RWPE2 (cell line): ENCODE results near the gene SIAH1.

Experiments used
- ATAC-seq: fragments of 200-7000 bp; cut with Tn5 transposase; 3 replicates; pipeline ENCODE4 v1.9.1; 2021; ENCODE audit warnings: low read depth
- DNase-seq: peaks from one replicate; pipeline ENCODE4 v3.0.0-alpha.2; 2020; ENCODE audit warnings: low spot score
- H3K27ac ChIP-seq: fragments of 450-650 bp; 2 replicates; pipeline ENCODE4 v1.5.1; 2017; ENCODE audit warnings: mild to moderate bottlenecking; ENCODE audit not compliant: poor library complexity, severe bottlenecking
- H3K27me3 ChIP-seq: fragments of 250-450 bp; sonication (Bioruptor Pico); 2 replicates; pipeline ENCODE4 v1.5.1; 2021; ENCODE audit warnings: mild to moderate bottlenecking, moderate library complexity; ENCODE audit not compliant: insufficient read depth, poor library complexity, severe bottlenecking
- H3K36me3 ChIP-seq: fragments of 250-450 bp; sonication (Bioruptor Pico); 2 replicates; pipeline ENCODE4 v1.5.1; 2020; ENCODE audit warnings: low read depth, mild to moderate bottlenecking, moderate library complexity
- H3K4me1 ChIP-seq: fragments of 250-450 bp; sonication (Bioruptor Pico); 2 replicates; pipeline ENCODE4 v1.5.1; 2021; ENCODE audit warnings: mild to moderate bottlenecking, moderate library complexity; ENCODE audit not compliant: insufficient read depth, poor library complexity, severe bottlenecking
- H3K4me3 ChIP-seq: fragments of 250-450 bp; sonication (Bioruptor Pico); 2 replicates; pipeline ENCODE4 v1.5.1; 2021; ENCODE audit warnings: mild to moderate bottlenecking, moderate library complexity; ENCODE audit not compliant: severe bottlenecking
- H3K9me3 ChIP-seq: fragments of 250-450 bp; sonication (Bioruptor Pico); 2 replicates; pipeline ENCODE4 v1.5.1; 2021; ENCODE audit warnings: mild to moderate bottlenecking, moderate library complexity; ENCODE audit not compliant: severe bottlenecking
- CTCF ChIP-seq: fragments of 450-650 bp; IDR thresholded peaks from one replicate; pipeline ENCODE4 v1.5.1; 2017; ENCODE audit warnings: mild to moderate bottlenecking, moderate library complexity; ENCODE audit not compliant: poor library complexity, severe bottlenecking

The SIAH1 gene

GRCh38 chr16:48334325-48334724 lies 50.9 kb downstream of the SIAH1 start:
- no peaks in the 10 kb centered on the region for H3K27me3 ChIP-seq
- TF ChIP-seq CTCF: no peak
- H3K27ac ChIP-seq: no peak overlapping the region
- H3K4me1 ChIP-seq: no peaks in the 10 kb centered on the region
- ATAC-seq (no peak), DNase-seq (no peak)
- no peak overlapping the region for H3K4me3 ChIP-seq
- H3K36me3 ChIP-seq: peaks cover 43% of the 10 kb centered on the region
- no peaks in the 10 kb centered on the region for H3K9me3 ChIP-seq

- Histone ChIP-seq H3K27ac (no peak overlapping the region), H3K9me3 (no peaks in the 10 kb centered on the region), H3K4me3 (no peak overlapping the region), H3K4me1 (no peaks in the 10 kb centered on the region), H3K36me3 (peaks cover 34% of the 10 kb centered on the region), H3K27me3 (no peaks in the 10 kb centered on the region)
- ATAC-seq (no peak), DNase-seq (no peak)
- no peak for TF ChIP-seq CTCF
Observed at GRCh38 chr16:48332978-48333377, 52.2 kb downstream of the SIAH1 start.

DNA sequence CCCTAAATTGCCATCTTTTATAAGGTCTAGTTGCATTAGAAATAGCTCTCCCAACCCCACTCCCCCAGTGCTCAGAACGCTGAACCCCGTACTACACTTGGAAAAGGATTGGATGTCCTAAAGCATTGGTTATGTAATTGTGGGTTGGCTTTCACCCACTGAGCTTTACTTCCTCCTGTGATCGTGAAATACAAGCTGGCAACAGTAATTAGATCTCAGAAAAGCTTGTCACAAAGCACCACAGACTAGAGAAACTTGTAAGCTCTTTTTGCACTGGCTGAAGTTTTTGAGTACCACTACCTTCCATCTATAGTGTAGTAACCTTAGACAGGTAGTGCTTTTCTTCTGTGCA lies 54.4 kb downstream of the SIAH1 start:
- H3K27ac ChIP-seq: no peak overlapping the region
- DNase-seq: no peak
- no peak for ATAC-seq
- no peaks in the 10 kb centered on the region for H3K27me3 ChIP-seq
- no peaks in the 10 kb centered on the region for H3K4me1 ChIP-seq
- no peaks in the 10 kb centered on the region for H3K9me3 ChIP-seq
- H3K36me3 ChIP-seq: peaks cover 25% of the 10 kb centered on the region
- no peak for TF ChIP-seq CTCF
- no peak overlapping the region for H3K4me3 ChIP-seq

DNA sequence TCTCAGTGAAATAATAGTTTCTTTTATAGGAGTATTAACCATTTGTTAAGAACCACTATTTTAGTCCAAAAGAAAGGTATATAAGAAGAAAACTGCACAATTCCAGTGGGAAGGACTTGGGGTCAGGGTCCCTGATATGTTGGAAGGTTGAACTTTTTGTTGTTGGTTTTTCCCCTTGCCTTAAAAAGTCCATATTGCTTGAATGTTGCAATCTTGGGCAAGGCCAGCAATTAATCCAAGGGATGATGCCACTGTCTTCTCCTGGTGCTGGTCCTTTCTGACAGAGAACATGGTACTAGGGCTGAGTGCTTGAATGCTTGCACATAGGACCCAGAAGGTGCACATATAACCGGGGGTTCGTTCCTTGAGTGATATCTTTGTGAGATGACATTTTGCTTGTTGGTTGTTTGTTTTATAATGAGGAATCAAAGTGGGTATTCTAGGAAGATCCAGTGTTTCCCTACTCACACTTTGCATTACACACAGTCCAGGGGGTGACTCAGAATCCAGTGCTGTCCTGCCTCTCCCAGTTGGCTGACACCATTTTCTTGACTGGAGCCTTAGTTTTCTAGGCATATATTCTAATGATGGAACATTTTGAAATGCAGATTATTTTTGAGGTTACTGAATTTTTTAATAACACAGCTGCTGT lies 54.9 kb downstream of the SIAH1 start:
- H3K27me3 ChIP-seq: no peaks in the 10 kb centered on the region
- peaks cover 21% of the 10 kb centered on the region for H3K36me3 ChIP-seq
- ATAC-seq (no peak), DNase-seq (no peak)
- TF ChIP-seq CTCF: no peak
- no peak overlapping the region for H3K4me3 ChIP-seq
- no peak overlapping the region for H3K27ac ChIP-seq
- H3K4me1 ChIP-seq: no peaks in the 10 kb centered on the region
- H3K9me3 ChIP-seq: no peaks in the 10 kb centered on the region

GRCh38 chr16:48329138-48329537 lies 56.1 kb downstream of the SIAH1 start:
- Histone ChIP-seq H3K4me1 (no peaks in the 10 kb centered on the region), H3K27me3 (no peaks in the 10 kb centered on the region), H3K36me3 (peaks cover 15% of the 10 kb centered on the region), H3K9me3 (no peaks in the 10 kb centered on the region), H3K4me3 (no peak overlapping the region), H3K27ac (no peak overlapping the region)
- no peak for TF ChIP-seq CTCF
- no peak for DNase-seq
- ATAC-seq: no peak
